Measurements from ENCODE around the gene MGAT4A.
A peak's percentile ranks its signal among the peaks of the same experiment; 100 is the strongest.
"Not testable (repeated sequence)": the region's sequence is repeated elsewhere in the genome, so short reads cannot be mapped to it uniquely, and the experiment has no call there.

The MGAT4A gene

DNA sequence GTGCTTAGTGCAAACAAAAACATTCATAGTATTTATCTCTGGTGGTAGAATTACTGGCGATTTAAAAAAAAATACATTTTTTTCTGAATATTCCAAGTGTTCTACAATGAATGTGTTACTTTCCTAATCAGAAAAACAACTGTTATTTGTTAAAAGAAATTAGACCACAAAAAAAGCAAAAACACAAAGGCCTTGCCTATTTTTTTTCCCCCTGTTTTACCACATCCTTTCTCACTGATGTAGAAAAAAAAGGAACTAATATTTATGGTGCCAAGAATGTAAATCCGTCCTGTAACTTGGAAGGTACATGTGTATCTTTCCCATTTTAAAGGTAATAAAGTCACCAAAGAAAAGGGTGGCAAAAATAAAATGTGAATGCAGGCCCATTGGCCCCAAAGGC lies 28.4 kb upstream of the MGAT4A start:
- no peak for DNase-seq

- no peak for DNase-seq
Observed at GRCh38 chr2:98757904-98758421, 27.0 kb upstream of the MGAT4A start.

DNA sequence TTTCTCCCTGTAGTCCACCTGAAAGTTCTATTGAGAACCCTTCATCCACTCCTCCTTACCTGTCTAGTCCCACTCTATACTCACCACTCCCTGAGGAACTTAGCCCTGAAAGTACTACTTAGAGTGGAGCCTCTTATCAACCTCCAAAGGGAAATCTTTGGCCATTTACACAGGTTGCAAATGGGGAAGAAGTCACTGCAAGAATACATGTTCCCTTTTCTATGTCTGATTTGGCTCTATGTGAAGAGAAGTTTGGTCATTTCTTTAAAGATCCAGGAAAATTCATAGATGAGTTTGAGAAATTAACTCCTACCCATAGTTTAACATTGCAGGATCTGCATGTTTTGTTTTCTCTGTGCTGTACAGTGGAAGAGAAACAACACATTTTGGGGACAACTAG lies 22.9 kb upstream of the MGAT4A start:
- no peak for DNase-seq

DNA sequence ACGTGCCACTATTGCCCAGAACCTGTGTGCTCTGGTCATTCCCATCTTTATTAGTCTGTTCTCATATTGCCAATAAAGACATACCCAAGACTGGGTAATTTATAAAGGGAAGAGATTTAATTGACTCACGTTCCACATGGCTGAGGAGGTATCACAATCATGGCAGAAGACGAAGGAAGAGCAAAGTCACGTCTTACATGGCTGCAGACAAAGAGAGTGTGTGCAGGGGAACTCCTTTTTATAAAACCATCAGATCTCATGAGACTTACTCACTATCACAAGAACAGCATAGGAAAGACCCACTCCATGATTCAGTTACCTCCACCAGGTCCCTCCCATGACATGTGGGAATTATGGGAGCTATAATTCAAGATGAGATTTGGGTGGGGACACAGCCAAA lies 21.8 kb upstream of the MGAT4A start:
- DNase-seq = not testable (repeated sequence)

DNA sequence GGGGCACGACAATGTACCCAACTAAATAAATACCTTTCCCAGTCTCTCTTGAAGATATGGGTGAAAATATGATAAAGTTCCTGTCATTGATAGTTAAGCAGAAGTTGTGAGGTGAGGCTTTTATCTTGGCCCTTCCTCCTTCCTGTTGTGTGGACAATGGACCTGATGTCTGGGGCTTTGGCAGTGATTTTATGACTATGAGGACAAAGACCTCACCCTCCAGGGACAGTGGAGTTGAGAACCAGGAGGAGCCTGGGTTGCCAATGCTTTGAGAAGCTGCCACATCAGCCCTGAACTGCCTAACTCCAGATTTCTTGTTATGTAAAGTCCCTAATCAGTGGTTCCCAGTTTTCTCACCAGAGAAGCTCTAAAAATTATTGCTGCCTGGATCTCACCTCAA lies 20.8 kb upstream of the MGAT4A start:
- DNase-seq = no peak

DNA sequence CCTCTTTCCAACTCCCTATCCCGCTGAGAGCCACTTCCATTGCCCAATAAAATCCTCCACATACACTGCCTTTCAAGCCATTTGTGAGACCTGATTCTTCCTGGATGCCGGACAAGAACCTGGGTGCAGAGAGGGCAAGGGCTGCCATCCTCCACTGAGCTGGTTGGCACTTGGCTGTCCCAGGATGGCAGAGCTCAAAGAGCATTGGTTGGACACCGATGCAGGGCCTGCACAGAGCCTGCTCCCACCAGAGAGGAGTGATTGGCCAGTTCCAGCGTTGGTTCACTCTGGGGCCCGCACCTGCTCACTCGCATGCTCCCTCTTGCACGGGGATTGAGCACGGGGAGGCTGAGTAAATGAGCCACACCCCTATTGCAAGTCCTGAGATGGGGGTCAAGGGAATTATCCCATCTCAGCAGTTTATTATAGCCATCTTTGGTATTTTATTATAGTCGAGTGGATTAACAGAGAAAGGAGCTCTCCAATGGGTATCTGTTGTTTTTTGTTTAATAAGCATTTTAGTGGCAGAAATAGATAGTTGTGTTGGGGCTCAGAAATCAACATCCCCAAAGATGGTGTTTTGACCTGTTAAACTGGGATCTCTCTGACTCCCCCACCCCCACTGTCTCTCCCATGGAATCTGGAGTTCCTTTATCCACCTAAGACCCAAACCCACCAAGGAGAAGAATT lies 19.8 kb upstream of the MGAT4A start:
- no peak for DNase-seq

GRCh38 chr2:98749066-98749450 lies 18.1 kb upstream of the MGAT4A start:
- no peak for DNase-seq

- no peak for DNase-seq
Observed at GRCh38 chr2:98748292-98749065, 17.5 kb upstream of the MGAT4A start.

- no peak for DNase-seq
Observed at GRCh38 chr2:98747888-98748287, 17.0 kb upstream of the MGAT4A start.

DNA sequence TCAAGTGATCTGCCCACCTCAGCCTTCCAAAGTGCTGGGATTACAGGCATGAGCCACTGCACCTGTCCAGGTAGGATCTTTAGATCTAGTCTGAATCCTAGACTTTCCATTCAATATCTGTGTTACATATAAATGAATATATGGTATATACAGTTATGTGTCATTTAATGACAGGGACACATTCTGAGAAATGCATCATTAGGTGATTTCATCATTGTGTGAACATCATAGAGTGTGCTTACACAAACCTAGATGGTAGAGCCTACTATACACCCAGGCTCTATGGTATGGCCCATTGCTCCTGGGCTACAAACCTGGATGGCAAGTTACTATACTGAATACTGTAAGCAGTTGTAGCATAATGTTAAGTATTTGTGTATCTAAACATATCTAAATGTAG lies 15.5 kb upstream of the MGAT4A start:
- no peak for DNase-seq

DNA sequence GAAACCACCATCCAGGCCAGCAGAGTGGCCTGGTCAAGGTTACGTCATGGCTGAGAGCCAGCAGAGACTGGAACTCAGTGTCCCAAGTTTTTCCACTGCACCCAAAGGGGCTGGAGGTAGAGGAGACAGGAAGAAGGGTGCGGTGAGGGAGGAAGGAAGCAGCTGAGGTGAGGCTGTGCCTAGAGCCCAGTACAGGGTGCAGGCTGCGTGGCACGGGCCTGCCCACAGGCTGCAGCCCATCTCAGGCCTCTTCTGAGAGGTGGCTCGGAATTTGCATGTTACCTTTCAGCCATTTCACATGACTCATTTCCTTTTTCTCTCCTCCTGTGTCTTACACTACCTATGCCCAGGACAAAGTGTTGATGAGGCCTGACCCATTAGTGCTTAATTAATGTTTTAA lies 13.7 kb upstream of the MGAT4A start:
- DNase-seq = no peak

DNA sequence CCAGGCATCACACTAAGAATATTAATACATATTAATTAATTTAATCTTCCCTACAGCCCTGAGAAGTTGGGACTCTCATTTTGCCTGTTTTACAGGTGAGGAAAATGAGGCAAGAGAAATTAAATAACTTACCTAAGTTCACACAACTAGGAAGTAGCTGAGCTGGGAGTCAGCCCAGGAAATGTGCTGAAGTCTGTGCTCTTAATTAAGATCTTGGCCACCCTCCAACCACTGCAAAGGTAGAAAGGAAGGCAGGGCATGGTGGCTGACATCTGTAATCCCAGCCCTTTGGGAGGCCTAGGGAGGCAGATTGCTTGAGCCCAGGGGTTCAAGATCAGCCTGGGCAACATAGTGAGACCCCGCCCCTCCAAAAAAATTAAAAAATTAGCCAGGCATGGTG lies 12.9 kb upstream of the MGAT4A start:
- DNase-seq = no peak

DNA sequence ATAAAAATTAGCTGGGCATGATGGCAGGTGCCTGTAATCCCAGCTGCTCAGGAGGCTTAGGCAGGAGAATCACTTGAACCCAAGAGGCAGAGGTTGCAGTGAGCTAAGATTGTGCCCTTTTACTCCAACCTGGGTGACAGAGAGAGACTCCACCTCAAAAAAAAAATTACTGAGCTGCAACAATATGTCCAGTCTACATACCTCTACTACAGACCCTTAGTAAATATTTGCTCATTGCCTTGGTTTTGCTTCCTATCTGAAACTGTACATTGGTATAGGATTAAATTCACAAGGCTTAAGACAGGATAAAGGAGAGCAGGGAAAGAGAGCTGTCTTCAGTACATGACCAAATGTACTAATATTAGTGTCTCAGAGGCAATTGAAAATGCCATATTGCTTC lies 8.1 kb upstream of the MGAT4A start:
- no peak for DNase-seq

DNA sequence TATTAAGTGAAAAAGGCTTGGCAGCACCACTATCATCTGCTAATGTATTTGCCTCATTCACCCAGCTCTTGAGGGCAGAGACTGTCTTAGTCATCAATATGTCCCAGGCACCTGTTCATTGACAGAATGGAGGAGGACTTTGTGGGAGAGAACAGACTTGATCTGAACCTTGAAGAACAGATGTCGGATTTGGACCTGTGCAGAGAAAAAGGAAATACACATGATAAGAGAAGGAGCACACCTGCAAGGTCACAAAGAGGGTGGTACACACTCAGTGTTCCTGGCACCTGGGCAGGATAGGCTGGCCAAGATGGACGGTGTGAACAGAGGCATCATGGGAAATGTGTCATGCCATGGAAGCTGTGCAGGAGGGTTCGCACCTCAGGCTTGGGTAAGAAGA lies 7.4 kb upstream of the MGAT4A start:
- DNase-seq = no peak

- DNase-seq = no peak
Observed at GRCh38 chr2:98737848-98738247, 6.9 kb upstream of the MGAT4A start.

DNA sequence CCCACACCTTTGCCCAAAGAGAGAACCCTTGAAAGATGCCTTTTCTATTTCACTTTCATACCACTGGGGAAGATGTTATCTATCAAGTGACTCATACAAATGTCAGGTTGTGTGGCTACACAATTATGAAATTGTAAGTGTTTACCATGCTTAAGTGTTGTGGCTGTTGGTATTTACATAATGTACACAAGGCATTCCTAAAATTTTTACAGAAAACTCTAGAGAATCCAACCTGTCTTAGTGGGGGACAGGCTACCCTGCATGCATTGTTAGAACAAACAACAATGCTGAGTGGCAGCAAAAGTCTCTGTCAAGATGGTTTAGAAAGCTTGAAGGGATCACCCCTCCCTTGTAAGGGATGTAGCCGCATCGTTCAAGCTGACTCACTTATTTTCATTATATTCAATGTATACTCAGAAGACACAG lies 5.5 kb upstream of the MGAT4A start:
- DNase-seq = no peak

DNA sequence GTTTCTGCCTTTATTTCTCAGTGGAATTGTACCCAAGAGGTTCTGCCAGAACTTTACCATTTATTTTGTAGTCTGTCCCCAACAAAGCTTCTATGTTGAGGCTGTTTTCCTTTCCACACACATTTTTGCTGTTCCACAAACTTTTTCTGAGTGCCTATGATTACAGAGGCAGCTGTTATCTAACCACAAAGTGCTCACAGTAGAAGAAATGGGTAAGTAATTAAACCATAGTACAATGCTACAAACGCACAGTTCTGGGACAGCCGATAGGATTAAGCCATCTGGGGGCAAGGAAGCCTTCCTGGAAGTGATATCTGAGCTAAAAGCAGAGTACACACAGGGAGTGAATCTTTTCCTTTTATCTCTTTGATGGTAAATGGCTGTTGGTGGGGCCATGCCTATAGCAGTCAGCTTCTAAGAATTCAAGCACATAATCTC lies 3.9 kb upstream of the MGAT4A start:
- no peak for DNase-seq

DNA sequence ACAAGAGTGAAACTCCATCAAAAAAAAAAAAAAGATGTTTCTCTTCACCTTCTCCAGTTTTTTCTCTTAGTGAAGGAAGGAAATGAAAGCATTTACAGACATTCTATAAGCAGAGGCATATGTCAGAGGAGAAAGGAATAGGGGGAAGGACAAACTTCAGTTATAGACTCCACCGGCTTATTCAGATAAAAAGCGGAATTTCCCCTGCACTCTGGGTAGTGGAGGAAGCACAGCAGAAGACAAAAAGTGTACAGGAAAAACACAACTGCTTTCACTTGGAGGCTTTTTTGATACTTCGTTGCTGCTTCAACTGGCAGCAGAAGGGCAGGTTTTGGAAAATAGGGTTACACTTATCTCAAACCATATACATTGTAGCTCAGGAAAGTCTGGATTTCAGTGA lies 3.2 kb upstream of the MGAT4A start:
- no peak for DNase-seq

GRCh38 chr2:98732430-98733051 lies 1.6 kb upstream of the MGAT4A start:
- DNase-seq = no peak

DNA sequence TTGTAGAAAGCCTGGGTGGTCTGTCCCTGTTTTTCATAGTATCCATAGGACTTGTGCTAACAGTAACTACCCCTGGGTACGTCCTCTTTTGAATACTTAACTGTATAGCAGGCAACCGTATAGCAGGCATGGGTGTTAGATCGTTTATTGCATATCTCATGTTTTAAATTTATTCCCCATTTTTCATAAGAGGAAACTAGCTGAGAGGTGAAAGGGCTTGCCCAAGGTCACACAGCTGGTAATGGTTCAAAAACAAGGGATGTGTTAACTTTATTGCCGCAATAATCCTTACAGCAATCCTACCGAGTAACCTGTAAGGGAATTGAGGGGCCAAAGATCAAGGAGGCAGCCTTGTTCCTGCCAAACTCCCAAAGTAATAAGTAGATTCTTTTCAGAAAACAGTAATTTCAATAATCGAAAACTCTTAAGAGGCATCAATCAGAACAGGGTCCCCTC lies 990 bp upstream of the MGAT4A start:
- DNase-seq = no peak

- DNase-seq = no peak
Observed at GRCh38 chr2:98730707-98731040, 258 bp downstream of the MGAT4A start.

DNA sequence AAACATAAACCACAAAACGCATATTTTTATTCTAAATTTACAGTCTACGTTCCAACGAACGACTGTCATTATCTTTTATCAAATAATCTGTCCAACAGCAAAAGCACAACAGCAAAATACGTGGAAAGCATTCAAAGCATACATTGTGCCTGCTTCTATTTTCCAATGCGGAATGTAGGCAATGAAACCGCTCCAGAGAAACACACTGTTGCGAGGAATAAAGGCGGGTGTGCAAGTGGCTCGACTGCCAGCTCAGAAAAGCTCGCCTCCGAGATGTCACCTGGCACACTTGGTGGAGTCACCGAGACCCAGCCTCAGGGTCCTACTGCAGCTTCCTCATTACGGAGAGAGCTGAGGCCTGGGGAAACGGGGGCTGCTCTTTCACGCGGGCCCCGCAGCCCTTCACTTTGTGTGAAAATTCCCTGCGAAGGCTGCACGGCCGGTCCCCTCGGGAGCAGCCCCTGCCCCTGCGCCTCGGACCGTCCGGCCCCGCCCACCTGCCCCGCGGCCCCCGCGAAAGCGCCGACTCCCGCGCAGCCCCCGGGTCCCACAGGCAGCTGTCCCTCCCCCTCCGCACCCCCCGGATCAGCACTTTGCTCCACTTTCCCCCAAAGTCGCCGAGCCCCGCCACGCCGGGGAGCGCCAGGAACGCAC lies 752 bp downstream of the MGAT4A start:
- peak; percentile 79 for DNase-seq

GRCh38 chr2:98729652-98730051 lies 1.3 kb downstream of the MGAT4A start:
- no peak for DNase-seq
